ENCODE results near the gene FOXL2NB.

GRCh38 chr3:138976047-138976446 lies 29.0 kb downstream of the FOXL2NB start:
- TF ChIP-seq CTCF (conservative IDR thresholded peaks at IDR 0.05; ENCODE audit: low read depth, low read length) (no peak), EZH2 (IDR thresholded peaks at IDR 0.05; ENCODE audit: borderline replicate concordance, low read depth, low read length, poor library complexity, severe bottlenecking) (no peak)

All from A673 (cell line).